Ovary (tissue), 3 donors: ENCODE data around the gene LGALS8.

ENCODE experiments used
- EP300 ChIP-seq: sonication (generic); formaldehyde crosslinking; IDR thresholded peaks from one replicate; pipeline ENCODE4 v1.6.1; 2017; ENCODE audit warnings: antibody characterized with exemption
- POLR2A ChIP-seq: fragments of 450-650 bp; IDR thresholded peaks from one replicate; pipeline ENCODE4 v1.6.1; 2017; ENCODE audit warnings: antibody characterized with exemption, mild to moderate bottlenecking, moderate library complexity
- TF ChIP-seq, protein P1 (sequence below), 3 donors: fragments of 450-650 bp in 2 of 3; fragments of 200-600 bp in 1 of 3; IDR thresholded peaks; one replicate each; pipeline versions ENCODE4 v1.5.1 to v1.8.0; 2016 to 2022; ENCODE audit warnings: antibody characterized with exemption in 3 of 3, mild to moderate bottlenecking in 1 of 3
- donor health status: DM: no; HTN: no; CAD: no.

DNA sequence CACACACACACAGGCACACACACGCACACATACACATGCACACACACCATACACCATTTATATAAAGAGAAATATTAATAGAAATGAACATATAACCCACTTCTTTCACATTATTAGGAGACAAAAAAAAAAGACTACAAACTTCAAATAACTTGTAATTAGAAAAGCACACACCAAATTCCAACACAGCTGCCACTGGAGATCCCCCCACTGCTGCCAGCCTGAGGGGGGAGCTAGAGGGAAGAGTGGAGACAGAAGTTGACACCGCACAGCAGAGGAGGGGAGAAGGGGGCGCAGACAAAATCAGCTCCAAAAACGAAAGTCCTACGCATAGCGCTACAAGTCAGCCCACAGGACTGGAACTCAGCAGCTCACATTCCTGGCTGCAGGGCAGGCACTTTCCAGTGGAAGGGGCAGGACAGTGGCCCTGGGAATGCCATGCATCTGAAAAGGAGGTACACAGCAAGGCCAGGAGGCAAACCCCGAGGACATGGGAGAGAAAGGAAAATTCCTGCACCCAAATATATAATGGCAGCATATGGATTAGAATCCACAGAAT lies 36.5 kb downstream of the LGALS8 start:
- TF ChIP-seq, protein P1, sequence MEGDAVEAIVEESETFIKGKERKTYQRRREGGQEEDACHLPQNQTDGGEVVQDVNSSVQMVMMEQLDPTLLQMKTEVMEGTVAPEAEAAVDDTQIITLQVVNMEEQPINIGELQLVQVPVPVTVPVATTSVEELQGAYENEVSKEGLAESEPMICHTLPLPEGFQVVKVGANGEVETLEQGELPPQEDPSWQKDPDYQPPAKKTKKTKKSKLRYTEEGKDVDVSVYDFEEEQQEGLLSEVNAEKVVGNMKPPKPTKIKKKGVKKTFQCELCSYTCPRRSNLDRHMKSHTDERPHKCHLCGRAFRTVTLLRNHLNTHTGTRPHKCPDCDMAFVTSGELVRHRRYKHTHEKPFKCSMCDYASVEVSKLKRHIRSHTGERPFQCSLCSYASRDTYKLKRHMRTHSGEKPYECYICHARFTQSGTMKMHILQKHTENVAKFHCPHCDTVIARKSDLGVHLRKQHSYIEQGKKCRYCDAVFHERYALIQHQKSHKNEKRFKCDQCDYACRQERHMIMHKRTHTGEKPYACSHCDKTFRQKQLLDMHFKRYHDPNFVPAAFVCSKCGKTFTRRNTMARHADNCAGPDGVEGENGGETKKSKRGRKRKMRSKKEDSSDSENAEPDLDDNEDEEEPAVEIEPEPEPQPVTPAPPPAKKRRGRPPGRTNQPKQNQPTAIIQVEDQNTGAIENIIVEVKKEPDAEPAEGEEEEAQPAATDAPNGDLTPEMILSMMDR (IDR thresholded peaks at IDR 0.05), result no peak
- TF ChIP-seq POLR2A (no peak), EP300 (no peak)
